Measurements from ENCODE around the gene SHISA4.
"Not testable (repeated sequence)": the region's sequence is repeated elsewhere in the genome, so short reads cannot be mapped to it uniquely, and the experiment has no call there.

SHISA4 gene

DNA sequence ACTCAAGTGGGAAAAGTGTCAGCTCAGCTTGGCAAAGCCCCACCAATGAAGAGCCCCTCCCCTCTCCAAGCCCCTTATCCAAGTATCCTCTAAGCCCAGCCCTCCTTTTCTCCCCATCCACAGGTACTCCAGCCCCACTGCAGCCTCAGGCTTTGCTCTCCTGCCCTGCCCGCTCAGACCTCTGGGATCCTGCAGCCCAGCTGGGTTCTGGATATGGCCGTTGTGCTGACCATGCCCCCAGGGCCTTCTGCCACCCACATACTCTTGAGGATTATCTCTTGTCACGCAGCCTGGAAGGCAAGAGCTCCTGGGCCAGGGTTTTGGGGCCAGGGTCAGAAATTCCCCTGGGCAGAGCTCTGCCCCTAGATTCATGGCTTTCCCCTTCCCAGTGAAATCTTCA is 4.7 kb downstream of the SHISA4 start:
- FAIRE-seq (no peak), DNase-seq (ENCODE audit: insufficient read length) (no peak)
- TF ChIP-seq POLR2AphosphoS5 (IDR thresholded peaks at IDR 0.05; ENCODE audit: low read depth, low read length) = no peak
- TF ChIP-seq TAF1 (IDR thresholded peaks at IDR 0.05; ENCODE audit: borderline replicate concordance, low read depth, low read length) = no peak
- no peak for TF ChIP-seq POLR2A (IDR thresholded peaks at IDR 0.05; ENCODE audit: low read depth, low read length)

DNA sequence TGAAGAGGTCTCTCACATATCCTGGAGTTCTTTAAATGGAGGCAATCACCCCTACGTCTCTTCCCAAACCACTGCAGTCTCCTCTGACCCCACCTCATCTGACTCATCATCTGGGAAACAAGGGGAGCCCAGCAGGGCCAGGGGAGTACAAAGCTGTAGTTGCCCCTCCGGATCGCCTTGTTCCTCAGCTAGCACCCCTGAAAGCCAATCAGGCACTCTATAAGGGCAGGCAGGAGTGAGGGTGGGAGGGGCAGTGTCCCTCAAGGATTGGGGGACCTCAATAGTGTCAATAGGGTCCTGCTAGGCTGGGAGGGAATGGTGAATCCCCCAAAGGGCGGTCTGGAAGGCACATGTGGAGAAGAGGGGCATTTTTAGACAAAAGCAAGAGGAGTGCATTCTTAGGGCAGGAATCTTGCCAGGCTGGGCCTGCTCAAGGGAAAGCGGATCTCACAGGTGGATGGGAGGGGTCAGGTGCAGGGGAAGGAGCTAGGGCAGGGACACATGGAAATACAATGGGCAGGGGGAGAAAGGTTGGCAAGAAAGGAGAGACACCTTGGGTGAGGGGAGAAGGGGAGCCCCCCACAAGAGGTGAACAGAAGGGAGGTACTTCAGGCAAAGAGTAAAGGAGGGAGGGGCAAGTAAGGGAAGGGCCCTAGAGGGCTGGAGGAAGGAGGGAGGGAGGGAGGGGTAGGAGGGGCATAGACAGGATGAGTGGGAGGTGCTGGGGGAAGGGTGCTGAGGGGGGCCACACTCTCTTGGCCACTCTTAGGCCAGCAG is 5.8 kb downstream of the SHISA4 start:
- FAIRE-seq (no peak), DNase-seq (ENCODE audit: insufficient read length) (no peak)
- TF ChIP-seq TAF1 (IDR thresholded peaks at IDR 0.05; ENCODE audit: borderline replicate concordance, low read depth, low read length) (no peak), POLR2AphosphoS5 (IDR thresholded peaks at IDR 0.05; ENCODE audit: low read depth, low read length) (no peak), POLR2A (IDR thresholded peaks at IDR 0.05; ENCODE audit: low read depth, low read length) (no peak)

GRCh38 chr1:201895120-201895665 is 6.5 kb downstream of the SHISA4 start:
- no peak for DNase-seq (ENCODE audit: insufficient read length)
- FAIRE-seq = no peak
- TF ChIP-seq POLR2A (IDR thresholded peaks at IDR 0.05; ENCODE audit: low read depth, low read length) = no peak
- no peak for TF ChIP-seq POLR2AphosphoS5 (IDR thresholded peaks at IDR 0.05; ENCODE audit: low read depth, low read length)
- TF ChIP-seq TAF1 (IDR thresholded peaks at IDR 0.05; ENCODE audit: borderline replicate concordance, low read depth, low read length) = no peak

DNA sequence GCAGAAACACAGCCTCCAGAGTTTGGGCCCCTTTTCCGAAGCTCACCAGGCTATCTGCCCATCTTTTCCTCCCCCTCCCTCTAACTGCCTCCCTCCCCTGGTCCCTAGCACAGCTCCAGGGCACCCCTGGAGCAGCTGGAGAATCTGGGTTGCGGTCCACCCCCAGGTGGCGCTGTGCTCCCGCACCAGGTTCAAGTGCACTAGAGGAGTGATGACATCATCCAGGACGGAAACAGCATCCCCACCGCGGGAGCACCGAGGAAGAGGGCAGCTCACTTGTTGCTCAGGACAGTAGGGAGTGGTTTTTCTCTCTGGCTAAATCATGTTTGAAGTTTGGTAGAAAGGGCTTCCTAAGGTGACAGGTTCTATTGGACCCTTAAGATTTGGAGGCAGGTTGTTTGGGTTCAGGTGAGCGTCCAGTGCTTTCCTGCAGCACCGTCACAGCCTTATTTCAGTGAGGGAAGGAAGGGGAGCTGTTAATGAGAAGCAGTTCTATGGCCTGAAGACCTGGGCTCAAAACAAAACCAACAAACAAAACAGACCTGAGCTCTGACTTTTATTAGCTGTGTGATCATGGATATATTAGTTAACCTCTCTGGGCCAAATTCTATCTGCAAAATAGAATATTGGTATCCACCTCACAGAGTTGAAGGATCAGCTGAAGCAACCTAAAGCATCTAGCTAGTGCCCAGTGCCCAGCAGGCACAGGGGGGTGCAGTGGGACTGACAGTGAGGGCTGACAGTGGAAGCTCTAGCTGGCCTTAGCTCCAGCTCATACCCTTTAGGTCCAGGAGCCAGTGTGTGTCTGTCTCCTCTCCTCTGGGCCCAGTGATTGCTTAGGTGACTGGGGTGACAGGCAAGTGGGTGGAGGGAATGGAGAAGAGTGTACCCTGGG is 7.5 kb downstream of the SHISA4 start:
- FAIRE-seq = peak; percentile 97
- peak; percentile 78 for DNase-seq (ENCODE audit: insufficient read length)
- TF ChIP-seq POLR2AphosphoS5 (IDR thresholded peaks at IDR 0.05; ENCODE audit: low read depth, low read length) = no peak
- no peak for TF ChIP-seq TAF1 (IDR thresholded peaks at IDR 0.05; ENCODE audit: borderline replicate concordance, low read depth, low read length)
- TF ChIP-seq POLR2A (IDR thresholded peaks at IDR 0.05; ENCODE audit: low read depth, low read length) = no peak

GRCh38 chr1:201896951-201897391 is 8.3 kb downstream of the SHISA4 start:
- FAIRE-seq (no peak), DNase-seq (ENCODE audit: insufficient read length) (no peak)
- TF ChIP-seq POLR2AphosphoS5 (IDR thresholded peaks at IDR 0.05; ENCODE audit: low read depth, low read length) (no peak), POLR2A (IDR thresholded peaks at IDR 0.05; ENCODE audit: low read depth, low read length) (no peak), TAF1 (IDR thresholded peaks at IDR 0.05; ENCODE audit: borderline replicate concordance, low read depth, low read length) (no peak)

DNA sequence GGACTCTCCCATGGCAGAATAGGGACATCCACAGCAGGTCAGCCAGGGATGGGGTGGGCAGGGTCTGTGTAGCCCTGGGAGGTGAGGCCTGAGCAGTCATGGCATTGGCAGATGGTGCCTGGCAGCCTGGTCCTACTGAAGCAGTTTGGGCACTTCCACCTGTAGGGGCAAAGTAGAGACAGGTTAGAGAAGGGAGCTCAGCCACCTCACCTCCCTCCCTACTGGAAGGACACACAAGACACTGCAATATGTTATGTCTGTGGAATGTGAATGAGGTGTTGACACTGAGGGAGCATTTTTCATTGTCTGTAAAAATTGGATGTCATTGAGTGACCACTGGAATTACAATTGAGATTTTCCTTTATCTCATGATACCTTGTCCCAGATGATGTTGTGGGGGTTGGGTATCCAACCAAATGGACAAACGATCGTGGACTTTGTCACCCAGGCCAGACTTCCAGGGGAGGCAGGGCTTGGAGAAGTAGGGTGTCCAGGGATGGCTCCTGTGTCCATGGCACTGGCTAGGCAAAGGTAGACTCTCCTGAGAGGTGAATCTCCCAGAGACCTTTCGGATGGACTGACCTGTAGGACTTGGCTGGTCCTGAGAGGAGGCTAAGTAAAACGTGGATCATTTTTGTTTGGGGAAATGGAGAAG is 9.7 kb downstream of the SHISA4 start:
- FAIRE-seq (no peak), DNase-seq (ENCODE audit: insufficient read length) (no peak)
- TF ChIP-seq POLR2A (IDR thresholded peaks at IDR 0.05; ENCODE audit: low read depth, low read length) = no peak
- no peak for TF ChIP-seq POLR2AphosphoS5 (IDR thresholded peaks at IDR 0.05; ENCODE audit: low read depth, low read length)
- TF ChIP-seq TAF1 (IDR thresholded peaks at IDR 0.05; ENCODE audit: borderline replicate concordance, low read depth, low read length) = no peak

DNA sequence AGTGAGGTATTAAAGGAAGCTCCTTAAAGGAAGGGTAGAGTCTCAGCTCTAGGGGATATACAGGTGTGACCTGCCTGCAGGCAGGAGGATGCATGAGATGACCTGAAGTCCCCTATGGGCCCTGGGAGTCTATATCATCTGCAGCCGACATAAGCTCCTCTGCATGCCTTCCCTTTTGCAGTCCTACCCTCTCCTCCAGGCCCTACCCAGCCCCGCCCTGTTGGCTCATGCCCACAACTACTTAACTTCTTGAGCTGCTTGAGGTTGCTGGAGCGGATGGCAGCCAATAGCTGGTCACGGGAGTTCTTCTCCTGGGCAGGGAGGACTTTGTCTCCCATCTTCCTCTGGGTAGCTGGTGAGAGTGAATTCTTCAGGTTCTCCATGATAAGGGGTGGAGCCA is 10.3 kb downstream of the SHISA4 start:
- FAIRE-seq = no peak
- DNase-seq (ENCODE audit: insufficient read length) = no peak
- no peak for TF ChIP-seq POLR2A (IDR thresholded peaks at IDR 0.05; ENCODE audit: low read depth, low read length)
- TF ChIP-seq TAF1 (IDR thresholded peaks at IDR 0.05; ENCODE audit: borderline replicate concordance, low read depth, low read length) = no peak
- TF ChIP-seq POLR2AphosphoS5 (IDR thresholded peaks at IDR 0.05; ENCODE audit: low read depth, low read length) = no peak

DNA sequence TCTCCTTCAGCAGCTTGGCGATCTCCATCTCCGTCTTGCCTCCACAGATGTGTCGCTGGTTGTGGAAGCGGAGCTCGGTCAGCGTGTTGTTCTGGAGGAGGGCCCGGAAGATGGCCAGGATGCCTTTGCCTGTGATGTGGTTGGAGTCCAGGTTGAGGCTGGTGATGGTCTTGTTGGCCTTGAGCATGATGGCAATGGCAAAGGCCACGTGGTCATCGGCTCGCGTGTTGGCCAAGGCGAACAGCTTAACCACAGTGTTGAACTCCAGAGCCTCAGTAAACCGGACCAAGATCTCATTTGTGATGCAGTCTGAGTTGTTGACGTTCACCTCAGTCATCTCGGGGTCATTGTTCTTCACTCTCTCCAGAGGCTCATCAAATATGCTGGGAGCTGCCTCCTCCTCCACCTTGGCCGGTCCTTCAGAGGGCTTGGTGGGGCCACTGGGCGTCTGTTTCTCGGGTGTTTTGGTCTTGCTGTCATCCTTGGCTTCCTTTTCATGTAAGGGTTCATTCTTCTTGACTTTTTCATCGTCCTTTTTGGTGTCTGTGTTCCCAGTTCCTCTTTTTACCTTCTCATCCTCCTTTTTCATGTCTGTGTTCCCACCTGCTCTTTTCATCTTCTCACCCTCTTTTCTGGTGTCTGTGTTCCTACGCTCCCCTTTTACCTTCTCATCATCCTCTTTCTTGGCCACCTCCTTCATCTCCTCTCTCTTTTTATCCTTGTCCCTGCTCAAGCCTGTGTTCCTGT is 11.2 kb downstream of the SHISA4 start:
- FAIRE-seq (no peak), DNase-seq (ENCODE audit: insufficient read length) (no peak)
- no peak for TF ChIP-seq TAF1 (IDR thresholded peaks at IDR 0.05; ENCODE audit: borderline replicate concordance, low read depth, low read length)
- no peak for TF ChIP-seq POLR2A (IDR thresholded peaks at IDR 0.05; ENCODE audit: low read depth, low read length)
- no peak for TF ChIP-seq POLR2AphosphoS5 (IDR thresholded peaks at IDR 0.05; ENCODE audit: low read depth, low read length)

- TF ChIP-seq POLR2A (IDR thresholded peaks at IDR 0.05; ENCODE audit: low read depth, low read length) (no peak), TAF1 (IDR thresholded peaks at IDR 0.05; ENCODE audit: borderline replicate concordance, low read depth, low read length) (no peak), POLR2AphosphoS5 (IDR thresholded peaks at IDR 0.05; ENCODE audit: low read depth, low read length) (no peak)
- DNase-seq (ENCODE audit: insufficient read length) = no peak
- no peak for FAIRE-seq
Measured at GRCh38 chr1:201900476-201900875, 11.8 kb downstream of the SHISA4 start.

DNA sequence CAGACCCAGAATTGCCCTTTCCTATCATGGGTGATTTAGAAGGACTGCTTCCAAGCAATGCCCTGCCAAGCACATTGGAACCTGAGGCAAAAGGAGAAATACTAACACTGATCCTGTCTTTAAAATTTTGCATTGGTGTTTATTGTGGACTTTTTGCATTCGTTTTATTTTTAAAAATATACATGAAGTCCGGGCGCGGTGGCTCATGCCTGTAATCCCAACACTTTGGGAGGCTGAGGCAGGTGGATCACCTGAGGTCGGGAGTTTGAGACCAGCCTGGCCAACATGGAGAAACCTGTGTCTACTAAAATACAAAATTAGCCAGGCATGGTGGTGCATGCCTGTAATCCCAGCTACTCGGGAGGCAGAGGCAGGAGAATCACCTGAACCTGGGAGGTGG is 12.3 kb downstream of the SHISA4 start:
- not testable (repeated sequence) for DNase-seq (ENCODE audit: insufficient read length); FAIRE-seq

- TF ChIP-seq POLR2AphosphoS5 (IDR thresholded peaks at IDR 0.05; ENCODE audit: low read depth, low read length) (no peak), POLR2A (IDR thresholded peaks at IDR 0.05; ENCODE audit: low read depth, low read length) (no peak), TAF1 (IDR thresholded peaks at IDR 0.05; ENCODE audit: borderline replicate concordance, low read depth, low read length) (no peak)
- FAIRE-seq (no peak), DNase-seq (ENCODE audit: insufficient read length) (no peak)
Measured at GRCh38 chr1:201902198-201902597, 13.5 kb downstream of the SHISA4 start.

All from GM12892 (cell line).